ENCODE measurements around the gene MAD1L1. TPM values are rescaled to one million over a fixed set of nuclear protein-coding genes. Genes with fewer than 3 reads are reported as not detected.

The MAD1L1 gene
- polyA plus RNA-seq, 2 donors: 18.0 to 24.9 TPM

DNA sequence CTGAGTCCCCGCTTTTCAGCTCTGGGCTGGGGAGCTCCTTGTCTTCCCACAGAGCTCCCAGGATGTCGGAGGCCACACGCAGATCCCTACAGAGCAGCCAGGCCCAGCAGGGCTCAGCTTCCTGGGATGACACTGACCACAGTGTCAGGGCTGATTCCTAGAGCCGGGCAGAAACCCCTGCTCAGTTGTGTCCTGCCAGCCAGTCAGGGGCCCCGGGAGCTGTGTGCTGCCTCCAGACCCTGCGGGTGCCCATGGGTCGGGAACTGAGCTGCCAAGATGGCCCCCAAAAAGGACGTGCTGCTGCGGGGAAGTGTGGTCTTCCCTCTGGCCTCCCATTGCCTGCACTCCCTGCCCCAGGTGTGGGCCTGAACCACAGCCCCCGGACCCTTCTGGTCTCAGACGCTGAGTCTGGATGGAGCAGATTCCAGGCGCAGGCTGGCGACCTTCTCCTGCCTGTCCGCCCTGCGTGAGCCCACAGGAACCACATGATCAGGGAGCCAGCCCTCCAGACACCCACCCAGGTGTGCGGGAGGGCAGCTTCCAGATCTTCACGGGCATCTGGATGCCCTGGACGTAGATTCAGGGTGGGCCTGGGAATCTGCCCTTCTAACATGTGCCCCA is 217.4 kb downstream of the MAD1L1 start:
- Histone ChIP-seq H3K27me3 (ENCODE audit: control insufficient read depth in 1 of 2, insufficient read depth in 2 of 2, low read length in 2 of 2) (no peaks in the 10 kb centered on the region), H3K36me3 (ENCODE audit: control insufficient read depth in 2 of 2, insufficient read depth in 2 of 2, low read length in 1 of 2) (peaks cover 0 to 14% of the 10 kb centered on the region in 2 donors), H3K9me3 (ENCODE audit: control insufficient read depth in 2 of 2, insufficient read depth in 1 of 2, low read depth in 1 of 2, low read length in 1 of 2) (no peaks in the 10 kb centered on the region), H3K4me3 (ENCODE audit: low read depth in 1 of 2, low read length in 2 of 2) (no peak overlapping the region), H3K27ac (ENCODE audit: low read depth in 2 of 2, low read length in 1 of 2) (no peak overlapping the region), H3K4me1 (ENCODE audit: control insufficient read depth in 2 of 2, insufficient read depth in 2 of 2, low read length in 1 of 2) (peaks cover 0 to 22% of the 10 kb centered on the region in 2 donors)
- whole genome bisulfite sequencing, 2 donors: 91 to 93% methylated on average over 17 to 18 of the region's 18 CpGs

DNA sequence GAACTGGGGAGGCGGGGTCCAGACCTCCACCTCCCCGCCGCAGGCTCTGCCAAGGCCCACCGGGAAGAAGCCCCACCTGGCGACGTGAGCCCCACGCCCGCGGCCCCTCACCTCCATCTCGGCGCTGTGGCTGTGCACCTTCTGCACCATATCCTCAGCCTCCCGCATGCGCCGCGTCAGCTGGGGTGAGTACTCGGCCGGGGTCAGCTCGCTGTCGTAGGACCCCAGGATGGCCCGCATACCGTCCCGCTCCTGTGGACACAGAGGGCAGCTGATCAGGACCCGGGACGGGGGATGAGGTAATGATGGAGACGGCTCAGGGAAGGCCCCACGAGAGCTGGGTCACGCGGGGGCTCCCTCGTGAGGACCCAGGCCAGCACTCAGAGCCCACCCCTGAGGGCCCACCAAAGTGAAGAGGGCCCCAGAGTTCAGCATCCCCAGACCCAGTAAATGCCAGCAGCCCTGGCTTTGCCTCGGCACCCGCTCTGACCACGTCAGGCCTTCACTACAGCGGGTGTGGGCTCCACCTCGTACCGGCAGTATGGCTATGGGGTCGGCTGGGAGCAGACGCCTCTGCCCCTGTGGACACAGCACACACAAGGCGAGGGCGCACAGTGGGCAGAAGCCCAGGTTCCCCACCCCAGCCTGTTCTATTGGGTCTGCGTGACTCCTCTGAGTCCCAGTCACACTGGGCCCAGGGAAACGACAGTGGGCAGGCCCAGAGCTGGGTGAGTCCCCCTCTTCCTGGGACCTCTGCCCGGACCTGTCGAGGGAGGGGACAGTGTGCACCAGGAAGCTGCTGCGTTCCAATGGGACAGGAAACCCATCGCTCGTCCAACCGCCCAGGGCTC is 218.1 kb downstream of the MAD1L1 start:
- H3K4me3 ChIP-seq (ENCODE audit: low read depth in 1 of 2, low read length in 2 of 2): no peak overlapping the region
- peaks cover 0 to 16% of the 10 kb centered on the region in 2 donors for H3K4me1 ChIP-seq (ENCODE audit: control insufficient read depth in 2 of 2, insufficient read depth in 2 of 2, low read length in 1 of 2)
- no peak overlapping the region for H3K27ac ChIP-seq (ENCODE audit: low read depth in 2 of 2, low read length in 1 of 2)
- no peaks in the 10 kb centered on the region for H3K27me3 ChIP-seq (ENCODE audit: control insufficient read depth in 1 of 2, insufficient read depth in 2 of 2, low read length in 2 of 2)
- 92 to 93% methylated on average over 47 of the region's 47 CpGs for WGBS, 2 donors
- peaks cover 0 to 14% of the 10 kb centered on the region in 2 donors for H3K36me3 ChIP-seq (ENCODE audit: control insufficient read depth in 2 of 2, insufficient read depth in 2 of 2, low read length in 1 of 2)
- no peaks in the 10 kb centered on the region for H3K9me3 ChIP-seq (ENCODE audit: control insufficient read depth in 2 of 2, insufficient read depth in 1 of 2, low read depth in 1 of 2, low read length in 1 of 2)

DNA sequence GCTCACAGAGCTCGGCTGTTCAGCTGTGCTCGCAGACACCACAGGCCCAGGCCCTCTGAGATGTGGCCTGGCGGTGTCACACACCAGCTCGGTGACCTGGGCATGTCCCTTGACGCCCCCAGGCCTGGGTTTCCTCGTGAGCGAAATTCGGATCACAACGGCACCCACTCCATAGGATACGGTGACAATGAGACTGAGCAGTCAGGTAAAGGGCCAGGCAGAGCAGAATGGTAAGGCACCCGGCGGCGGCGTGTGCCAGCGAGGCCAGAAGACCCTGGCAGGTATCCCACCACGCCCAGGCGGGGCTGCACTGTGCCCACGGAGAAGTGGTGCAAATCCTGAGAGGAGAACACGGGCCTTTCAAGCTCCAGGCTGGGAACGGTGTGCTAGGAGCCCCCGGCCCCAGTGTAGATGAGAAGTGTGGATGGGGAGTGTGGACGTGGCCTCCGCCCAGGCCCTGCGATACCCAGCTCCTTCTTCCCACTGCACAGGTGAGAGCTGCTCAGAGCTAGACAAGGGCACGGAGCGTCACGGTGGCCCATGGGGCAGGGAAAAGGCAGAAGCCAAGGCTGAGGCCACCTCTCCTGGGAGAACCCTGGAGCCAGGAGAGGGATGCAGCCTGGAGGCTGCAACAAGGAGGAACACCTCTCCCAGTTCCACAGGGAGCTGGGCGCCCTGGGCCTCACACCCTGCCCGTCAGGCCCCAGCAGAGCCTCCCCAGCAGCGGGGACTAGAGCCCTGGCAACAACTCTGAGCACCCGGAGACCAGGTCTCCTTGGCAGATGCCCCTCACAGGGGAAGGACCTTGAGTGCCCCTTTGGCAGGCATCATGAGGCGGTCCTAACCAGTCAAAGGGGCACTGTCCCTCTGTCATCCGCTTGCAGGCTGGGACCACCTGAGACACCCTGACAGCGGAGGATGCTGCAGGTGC is 219.1 kb downstream of the MAD1L1 start:
- Histone ChIP-seq H3K4me3 (ENCODE audit: low read depth in 1 of 2, low read length in 2 of 2) (no peak overlapping the region), H3K27me3 (ENCODE audit: control insufficient read depth in 1 of 2, insufficient read depth in 2 of 2, low read length in 2 of 2) (no peaks in the 10 kb centered on the region), H3K4me1 (ENCODE audit: control insufficient read depth in 2 of 2, insufficient read depth in 2 of 2, low read length in 1 of 2) (peaks cover 0 to 6% of the 10 kb centered on the region in 2 donors), H3K36me3 (ENCODE audit: control insufficient read depth in 2 of 2, insufficient read depth in 2 of 2, low read length in 1 of 2) (peaks cover 0 to 14% of the 10 kb centered on the region in 2 donors), H3K27ac (ENCODE audit: low read depth in 2 of 2, low read length in 1 of 2) (no peak overlapping the region), H3K9me3 (ENCODE audit: control insufficient read depth in 2 of 2, insufficient read depth in 1 of 2, low read depth in 1 of 2, low read length in 1 of 2) (no peaks in the 10 kb centered on the region)
- 91 to 93% methylated on average over 34 of the region's 34 CpGs for WGBS, 2 donors

DNA sequence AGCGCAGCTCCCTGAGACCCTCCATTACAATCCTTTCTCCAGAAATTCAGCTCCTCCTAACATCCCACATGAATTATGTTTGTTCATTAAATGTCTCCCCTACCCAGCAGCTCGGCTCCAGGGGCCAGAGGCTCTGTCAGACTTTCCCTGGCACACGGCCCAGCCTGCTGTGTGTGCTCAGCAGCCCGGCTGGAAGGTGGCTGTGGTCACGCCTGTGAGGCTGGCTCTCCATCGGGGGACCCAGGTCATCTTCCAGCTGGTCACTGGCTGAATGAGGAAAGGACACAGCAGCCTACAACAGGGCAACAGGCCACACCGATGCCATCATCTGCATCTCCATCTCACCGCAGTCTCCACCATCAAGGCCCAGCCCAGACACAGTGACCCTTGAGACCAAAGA is 219.8 kb downstream of the MAD1L1 start:
- H3K27ac ChIP-seq (ENCODE audit: low read depth in 2 of 2, low read length in 1 of 2): no peak overlapping the region
- H3K36me3 ChIP-seq (ENCODE audit: control insufficient read depth in 2 of 2, insufficient read depth in 2 of 2, low read length in 1 of 2): peaks cover 0 to 18% of the 10 kb centered on the region in 2 donors
- no peaks in the 10 kb centered on the region for H3K4me1 ChIP-seq (ENCODE audit: control insufficient read depth in 2 of 2, insufficient read depth in 2 of 2, low read length in 1 of 2)
- no peak overlapping the region for H3K4me3 ChIP-seq (ENCODE audit: low read depth in 1 of 2, low read length in 2 of 2)
- 64 to 73% methylated on average over 8 of the region's 8 CpGs for WGBS, 2 donors
- H3K27me3 ChIP-seq (ENCODE audit: control insufficient read depth in 1 of 2, insufficient read depth in 2 of 2, low read length in 2 of 2): no peaks in the 10 kb centered on the region
- H3K9me3 ChIP-seq (ENCODE audit: control insufficient read depth in 2 of 2, insufficient read depth in 1 of 2, low read depth in 1 of 2, low read length in 1 of 2): no peaks in the 10 kb centered on the region

DNA sequence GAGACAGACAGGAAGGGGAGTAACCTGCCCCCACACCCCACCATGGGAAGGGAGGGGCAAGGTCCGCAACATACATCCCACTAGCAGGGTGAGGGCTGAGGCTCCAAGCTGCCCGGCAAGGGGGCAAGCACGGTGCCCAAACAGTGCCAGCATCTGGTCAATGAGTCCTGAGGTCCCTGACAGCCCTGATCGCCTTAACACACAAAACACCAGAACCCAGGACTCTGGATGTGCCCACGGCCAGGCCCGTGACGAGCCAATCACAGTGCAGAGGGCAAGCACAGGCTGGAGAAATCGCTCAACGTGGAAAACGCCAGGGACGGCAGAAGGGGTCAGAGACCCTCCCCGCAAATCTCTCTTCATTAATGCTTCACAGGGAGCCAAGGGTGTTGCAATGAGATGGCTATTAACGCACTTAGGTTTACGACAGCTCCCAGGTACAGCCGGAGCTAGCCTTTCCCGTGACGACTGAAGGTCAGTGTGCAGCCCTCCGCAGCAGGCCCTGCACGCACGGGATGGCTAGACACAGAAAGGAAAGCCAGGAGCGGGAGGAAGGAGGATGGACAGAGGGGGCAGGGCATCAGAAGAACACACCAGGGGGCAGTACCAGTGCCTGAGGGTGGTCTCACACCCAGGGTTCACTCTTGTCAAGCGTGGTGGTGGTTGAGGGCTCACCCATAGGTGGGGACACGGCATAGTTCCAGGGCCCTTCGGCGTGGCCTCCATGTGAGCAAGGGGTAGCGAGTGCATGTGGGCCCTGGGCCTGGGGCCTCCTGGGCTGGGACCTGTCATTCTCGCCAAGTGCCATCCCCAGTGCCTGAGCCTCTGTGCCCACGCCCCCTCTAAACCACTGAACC is 220.5 kb downstream of the MAD1L1 start:
- Histone ChIP-seq H3K4me3 (ENCODE audit: low read depth in 1 of 2, low read length in 2 of 2) (no peak overlapping the region), H3K9me3 (ENCODE audit: control insufficient read depth in 2 of 2, insufficient read depth in 1 of 2, low read depth in 1 of 2, low read length in 1 of 2) (no peaks in the 10 kb centered on the region), H3K27me3 (ENCODE audit: control insufficient read depth in 1 of 2, insufficient read depth in 2 of 2, low read length in 2 of 2) (no peaks in the 10 kb centered on the region), H3K27ac (ENCODE audit: low read depth in 2 of 2, low read length in 1 of 2) (no peak overlapping the region), H3K4me1 (ENCODE audit: control insufficient read depth in 2 of 2, insufficient read depth in 2 of 2, low read length in 1 of 2) (no peaks in the 10 kb centered on the region), H3K36me3 (ENCODE audit: control insufficient read depth in 2 of 2, insufficient read depth in 2 of 2, low read length in 1 of 2) (peaks cover 0 to 17% of the 10 kb centered on the region in 2 donors)
- 94 to 97% methylated on average over 28 of the region's 28 CpGs for whole genome bisulfite sequencing, 2 donors

DNA sequence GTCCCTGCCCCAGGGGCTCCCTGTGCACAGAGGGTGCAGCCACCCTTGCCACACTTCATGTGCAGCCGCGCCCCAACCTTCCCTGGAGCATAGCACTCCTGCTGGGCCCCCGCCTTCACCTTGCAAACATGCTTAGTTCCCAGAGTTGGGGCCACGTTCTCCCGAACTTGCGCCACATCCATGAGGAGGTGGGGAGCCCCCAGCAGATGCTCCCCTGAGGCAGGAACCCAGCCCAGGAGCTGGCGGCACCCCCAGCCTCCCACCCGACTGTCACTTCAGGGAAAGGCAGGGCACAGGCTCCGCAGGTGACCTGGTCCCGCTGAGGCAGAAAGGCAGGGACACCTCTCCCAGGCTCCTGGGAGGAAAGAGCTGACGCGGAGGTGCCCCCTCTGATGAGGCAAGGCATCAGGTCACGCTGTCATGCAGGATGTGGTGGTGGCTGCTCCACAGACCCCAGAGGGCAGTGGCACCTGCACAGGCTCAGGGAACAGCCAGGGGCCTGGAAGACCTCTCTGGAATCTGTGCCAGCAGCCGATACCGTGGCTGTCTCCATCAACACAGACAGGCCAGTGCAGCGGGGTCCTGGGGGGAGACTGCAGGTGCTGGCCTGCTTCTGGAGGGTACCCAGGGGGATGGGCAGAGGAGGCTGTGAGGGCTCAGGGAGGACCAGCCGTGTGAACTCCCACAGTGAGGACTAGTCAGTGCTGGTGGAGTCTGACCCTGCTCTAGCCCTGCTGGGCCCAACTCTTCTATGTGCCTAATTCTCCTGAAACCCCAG is 221.3 kb downstream of the MAD1L1 start:
- H3K4me3 ChIP-seq (ENCODE audit: low read depth in 1 of 2, low read length in 2 of 2): no peak overlapping the region
- no peaks in the 10 kb centered on the region for H3K27me3 ChIP-seq (ENCODE audit: control insufficient read depth in 1 of 2, insufficient read depth in 2 of 2, low read length in 2 of 2)
- H3K4me1 ChIP-seq (ENCODE audit: control insufficient read depth in 2 of 2, insufficient read depth in 2 of 2, low read length in 1 of 2): no peaks in the 10 kb centered on the region
- H3K27ac ChIP-seq (ENCODE audit: low read depth in 2 of 2, low read length in 1 of 2): no peak overlapping the region
- H3K9me3 ChIP-seq (ENCODE audit: control insufficient read depth in 2 of 2, insufficient read depth in 1 of 2, low read depth in 1 of 2, low read length in 1 of 2): no peaks in the 10 kb centered on the region
- WGBS, 2 donors: 92 to 94% methylated on average over 17 of the region's 17 CpGs
- H3K36me3 ChIP-seq (ENCODE audit: control insufficient read depth in 2 of 2, insufficient read depth in 2 of 2, low read length in 1 of 2): peaks cover 0 to 17% of the 10 kb centered on the region in 2 donors

DNA sequence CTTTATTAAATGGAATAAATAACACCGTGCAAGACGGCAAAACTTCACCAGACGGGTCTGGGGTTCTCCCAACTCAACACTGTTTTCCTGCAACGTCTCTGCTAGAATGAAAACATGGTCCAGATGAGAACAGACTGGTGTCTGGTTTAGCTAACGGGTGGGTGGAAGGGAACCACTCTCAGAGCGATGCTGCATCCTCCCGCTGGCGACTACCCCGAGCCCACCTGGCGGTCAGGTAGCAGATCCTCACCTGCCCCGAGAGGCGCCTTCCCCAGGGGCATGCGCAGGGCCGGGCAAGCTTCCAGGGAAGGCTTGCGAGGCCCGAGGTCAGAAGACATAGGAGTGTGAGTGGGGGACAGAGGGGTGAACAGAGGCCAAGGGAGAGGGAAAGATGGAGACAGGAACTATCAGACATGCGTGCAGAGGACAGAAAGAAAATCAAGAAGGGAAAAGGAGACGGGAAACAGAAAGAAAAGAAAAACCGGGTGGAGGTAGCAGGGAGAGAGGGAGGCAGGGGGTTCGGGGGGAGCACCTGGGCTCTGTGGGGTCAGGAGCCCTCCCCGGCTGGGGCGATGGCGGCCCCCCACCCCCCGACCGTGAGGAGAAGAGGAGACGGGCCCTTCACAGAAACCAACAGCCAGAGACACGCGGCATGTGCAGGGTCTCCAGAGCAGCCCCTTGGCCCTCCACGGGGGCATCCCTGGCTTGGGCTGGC is 222.0 kb downstream of the MAD1L1 start:
- H3K4me1 ChIP-seq (ENCODE audit: control insufficient read depth in 2 of 2, insufficient read depth in 2 of 2, low read length in 1 of 2): no peaks in the 10 kb centered on the region
- no peak overlapping the region for H3K4me3 ChIP-seq (ENCODE audit: low read depth in 1 of 2, low read length in 2 of 2)
- 88 to 94% methylated on average over 29 of the region's 29 CpGs for WGBS, 2 donors

DNA sequence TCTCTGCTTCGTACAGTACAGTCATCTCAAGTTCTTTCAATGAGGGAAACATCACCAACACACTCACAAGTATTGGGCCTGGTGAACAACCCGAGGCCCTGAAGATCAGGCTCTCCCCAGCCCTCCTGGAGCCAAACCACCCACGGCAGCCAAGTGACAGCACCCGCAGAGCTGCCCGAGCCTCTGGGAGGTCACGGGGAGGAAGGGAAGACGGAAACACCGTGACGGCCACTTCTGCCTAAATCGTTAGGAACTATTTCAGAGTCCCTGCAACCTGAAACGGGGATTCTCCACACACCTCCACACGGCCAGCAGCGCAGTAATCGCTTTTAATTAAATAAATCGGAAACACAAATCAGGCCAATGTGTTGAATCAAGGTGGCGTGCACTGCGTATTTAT is 222.6 kb downstream of the MAD1L1 start:
- no peak overlapping the region for H3K4me3 ChIP-seq (ENCODE audit: low read depth in 1 of 2, low read length in 2 of 2)
- 94% methylated on average over 17 of the region's 17 CpGs for WGBS, 2 donors
- no peaks in the 10 kb centered on the region for H3K27me3 ChIP-seq (ENCODE audit: control insufficient read depth in 1 of 2, insufficient read depth in 2 of 2, low read length in 2 of 2)
- no peaks in the 10 kb centered on the region for H3K9me3 ChIP-seq (ENCODE audit: control insufficient read depth in 2 of 2, insufficient read depth in 1 of 2, low read depth in 1 of 2, low read length in 1 of 2)
- peaks cover 0 to 17% of the 10 kb centered on the region in 2 donors for H3K36me3 ChIP-seq (ENCODE audit: control insufficient read depth in 2 of 2, insufficient read depth in 2 of 2, low read length in 1 of 2)
- no peak overlapping the region for H3K27ac ChIP-seq (ENCODE audit: low read depth in 2 of 2, low read length in 1 of 2)
- no peaks in the 10 kb centered on the region for H3K4me1 ChIP-seq (ENCODE audit: control insufficient read depth in 2 of 2, insufficient read depth in 2 of 2, low read length in 1 of 2)

More for the DNA sequence above, 222.0 kb downstream of the MAD1L1 start:
- Histone ChIP-seq H3K27ac (ENCODE audit: low read depth in 2 of 2, low read length in 1 of 2) (no peak overlapping the region), H3K27me3 (ENCODE audit: control insufficient read depth in 1 of 2, insufficient read depth in 2 of 2, low read length in 2 of 2) (no peaks in the 10 kb centered on the region), H3K9me3 (ENCODE audit: control insufficient read depth in 2 of 2, insufficient read depth in 1 of 2, low read depth in 1 of 2, low read length in 1 of 2) (no peaks in the 10 kb centered on the region), H3K36me3 (ENCODE audit: control insufficient read depth in 2 of 2, insufficient read depth in 2 of 2, low read length in 1 of 2) (peaks cover 0 to 17% of the 10 kb centered on the region in 2 donors)

Data from esophagus (tissue), 2 donors.